Measurements from ENCODE around the gene NRCAM. TPM values are rescaled to one million over a fixed set of nuclear protein-coding genes. Genes with fewer than 3 reads are reported as not detected.
"Not testable (repeated sequence)": the region's sequence is repeated elsewhere in the genome, so short reads cannot be mapped to it uniquely, and the experiment has no call there.

NRCAM gene
- polyA plus RNA-seq, 2 of the 4 experiments (the other 2 are of a cell fraction) = 129 to 210 TPM

DNA sequence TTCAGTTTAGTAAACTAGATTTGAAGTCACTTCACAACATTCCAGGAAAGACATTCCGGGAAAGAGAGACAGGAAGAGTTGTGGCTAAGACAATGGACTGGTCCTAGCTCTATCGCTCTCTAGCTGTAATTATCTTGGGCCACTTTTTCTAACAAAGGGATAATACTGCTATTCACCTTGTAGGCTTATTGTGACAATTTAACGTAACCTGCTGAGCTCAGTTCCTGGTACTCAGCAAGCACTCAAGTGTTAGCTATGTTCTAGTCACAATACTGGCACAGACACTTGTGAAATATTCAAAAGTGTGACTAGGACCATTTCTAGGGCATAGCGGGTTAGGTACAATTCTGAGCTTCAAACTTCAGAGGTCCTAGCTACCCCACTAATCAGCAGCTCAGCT, 12.0 kb upstream of the NRCAM start:
- no peak for DNase-seq (ENCODE audit: low read depth in 1 of 2, low spot score in 1 of 2)
- Histone ChIP-seq H3K4me1 (no peaks in the 10 kb centered on the region), H3K27ac (no peak overlapping the region), H3K9me3 (no peaks in the 10 kb centered on the region), H3K4me3 (no peak overlapping the region), H3K4me2 (no peak overlapping the region)
- peak in 1 of 2 experiments; percentile 21; a peak in 1 of 6 replicates for ATAC-seq
- CTCF ChIA-PET = interaction anchor here (1.7 to 3.5 kb wide), 3 partner anchors 10 to 288 kb away, joined by 6 to 16 read pairs (median 9); no protein-coding TSS in a partner anchor
- 92% methylated on average over 4 of the region's 4 CpGs for WGBS (ENCODE audit: missing lambda C conversion rate)
- TF ChIP-seq RAD21 (conservative IDR thresholded peaks at IDR 0.05 in 1 of 2, IDR thresholded peaks at IDR 0.05 in 1 of 2) = no peak
- no peak for TF ChIP-seq HDAC2 (IDR thresholded peaks at IDR 0.05)
- no peak for TF ChIP-seq ZC3H11A (IDR thresholded peaks at IDR 0.05)
- TF ChIP-seq GATA3 (IDR thresholded peaks at IDR 0.05; ENCODE audit: borderline replicate concordance) = no peak
- TF ChIP-seq NFE2L2 (conservative IDR thresholded peaks at IDR 0.05; ENCODE audit: low read length) = no peak
- no peak for TF ChIP-seq POLR2A (IDR thresholded peaks at IDR 0.05; ENCODE audit: low read length)
- no peak for TF ChIP-seq ZFP36 (IDR thresholded peaks at IDR 0.05; ENCODE audit: borderline replicate concordance, partially characterized antibody)
- TF ChIP-seq, protein P1, sequence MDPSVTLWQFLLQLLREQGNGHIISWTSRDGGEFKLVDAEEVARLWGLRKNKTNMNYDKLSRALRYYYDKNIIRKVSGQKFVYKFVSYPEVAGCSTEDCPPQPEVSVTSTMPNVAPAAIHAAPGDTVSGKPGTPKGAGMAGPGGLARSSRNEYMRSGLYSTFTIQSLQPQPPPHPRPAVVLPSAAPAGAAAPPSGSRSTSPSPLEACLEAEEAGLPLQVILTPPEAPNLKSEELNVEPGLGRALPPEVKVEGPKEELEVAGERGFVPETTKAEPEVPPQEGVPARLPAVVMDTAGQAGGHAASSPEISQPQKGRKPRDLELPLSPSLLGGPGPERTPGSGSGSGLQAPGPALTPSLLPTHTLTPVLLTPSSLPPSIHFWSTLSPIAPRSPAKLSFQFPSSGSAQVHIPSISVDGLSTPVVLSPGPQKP (IDR thresholded peaks at IDR 0.05; ENCODE audit: low read depth, low read length) = no peak
- TF ChIP-seq NPAS2 (CRISPR knock-in tag; IDR thresholded peaks at IDR 0.05; ENCODE audit: borderline replicate concordance) = no peak
- TF ChIP-seq KDM5A (IDR thresholded peaks at IDR 0.05) = no peak
- no peak for TF ChIP-seq HOXB5 (CRISPR knock-in tag; IDR thresholded peaks at IDR 0.05)
- no peak for TF ChIP-seq FOXS1 (CRISPR knock-in tag; IDR thresholded peaks at IDR 0.05)
- TF ChIP-seq, protein P2, sequence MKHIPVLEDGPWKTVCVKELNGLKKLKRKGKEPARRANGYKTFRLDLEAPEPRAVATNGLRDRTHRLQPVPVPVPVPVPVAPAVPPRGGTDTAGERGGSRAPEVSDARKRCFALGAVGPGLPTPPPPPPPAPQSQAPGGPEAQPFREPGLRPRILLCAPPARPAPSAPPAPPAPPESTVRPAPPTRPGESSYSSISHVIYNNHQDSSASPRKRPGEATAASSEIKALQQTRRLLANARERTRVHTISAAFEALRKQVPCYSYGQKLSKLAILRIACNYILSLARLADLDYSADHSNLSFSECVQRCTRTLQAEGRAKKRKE (CRISPR knock-in tag; IDR thresholded peaks at IDR 0.05; ENCODE audit: low read depth) = no peak
- TF ChIP-seq, protein P3, sequence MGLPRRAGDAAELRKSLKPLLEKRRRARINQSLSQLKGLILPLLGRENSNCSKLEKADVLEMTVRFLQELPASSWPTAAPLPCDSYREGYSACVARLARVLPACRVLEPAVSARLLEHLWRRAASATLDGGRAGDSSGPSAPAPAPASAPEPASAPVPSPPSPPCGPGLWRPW (IDR thresholded peaks at IDR 0.05) = no peak
- TF ChIP-seq CHD4 (IDR thresholded peaks at IDR 0.05; ENCODE audit: borderline replicate concordance) = no peak
- TF ChIP-seq RNF2 (IDR thresholded peaks at IDR 0.05; ENCODE audit: borderline replicate concordance, low read depth) = no peak
- FAIRE-seq = no peak
- POLR2A ChIA-PET = no interaction called here

DNA sequence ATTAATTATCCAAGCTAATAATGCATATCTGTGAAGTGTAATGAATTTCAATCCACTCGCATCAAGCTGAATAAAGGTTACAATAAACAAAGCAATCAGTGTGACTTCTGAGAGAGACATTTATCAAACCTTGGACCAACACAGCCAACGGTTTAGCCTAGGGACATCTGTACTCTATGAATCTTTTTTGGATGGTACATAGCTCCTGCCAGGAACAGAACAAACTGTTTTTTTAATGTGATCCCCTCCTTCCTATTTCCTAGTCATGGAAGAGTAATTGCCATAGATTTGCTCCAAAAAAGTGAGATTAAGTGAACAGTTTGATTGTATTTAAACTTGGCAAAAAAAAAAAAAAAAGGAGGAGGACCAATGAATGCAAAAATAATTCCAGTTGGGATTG, 11.2 kb upstream of the NRCAM start:
- CTCF ChIA-PET = interaction anchor here (1.4 to 3.5 kb wide), 4 partner anchors 9 to 287 kb away, joined by 4 to 16 read pairs (median 8); no protein-coding TSS in a partner anchor
- H3K27ac ChIP-seq = no peak overlapping the region; a peak in 1 of 6 replicates
- DNase-seq (ENCODE audit: low read depth in 1 of 2, low spot score in 1 of 2) (no peak), ATAC-seq (no peak), FAIRE-seq (no peak)
- no peaks in the 10 kb centered on the region for H3K4me1 ChIP-seq
- WGBS (ENCODE audit: missing lambda C conversion rate) = 58% methylated on average over 2 of the region's 2 CpGs
- no peaks in the 10 kb centered on the region for H3K9me3 ChIP-seq
- no peak overlapping the region for H3K4me3 ChIP-seq
- H3K4me2 ChIP-seq = no peak overlapping the region
- POLR2A ChIA-PET = no interaction called here
- TF ChIP-seq ZFP36 (IDR thresholded peaks at IDR 0.05; ENCODE audit: borderline replicate concordance, partially characterized antibody) (no peak), HOXA7 (CRISPR knock-in tag; IDR thresholded peaks at IDR 0.05) (no peak), ZC3H11A (IDR thresholded peaks at IDR 0.05) (no peak), CEBPB (IDR thresholded peaks at IDR 0.05) (no peak), RNF2 (IDR thresholded peaks at IDR 0.05; ENCODE audit: borderline replicate concordance, low read depth) (no peak), EHMT2 (IDR thresholded peaks at IDR 0.05; ENCODE audit: low read depth) (no peak), CHD4 (IDR thresholded peaks at IDR 0.05; ENCODE audit: borderline replicate concordance) (no peak), GATA3 (IDR thresholded peaks at IDR 0.05; ENCODE audit: borderline replicate concordance) (no peak), MYC (IDR thresholded peaks at IDR 0.05; ENCODE audit: borderline replicate concordance, low read length) (no peak), FOSL2 (IDR thresholded peaks at IDR 0.05) (no peak), FOSL2 (CRISPR knock-in tag; IDR thresholded peaks at IDR 0.05) (no peak)
- TF ChIP-seq, protein P4, sequence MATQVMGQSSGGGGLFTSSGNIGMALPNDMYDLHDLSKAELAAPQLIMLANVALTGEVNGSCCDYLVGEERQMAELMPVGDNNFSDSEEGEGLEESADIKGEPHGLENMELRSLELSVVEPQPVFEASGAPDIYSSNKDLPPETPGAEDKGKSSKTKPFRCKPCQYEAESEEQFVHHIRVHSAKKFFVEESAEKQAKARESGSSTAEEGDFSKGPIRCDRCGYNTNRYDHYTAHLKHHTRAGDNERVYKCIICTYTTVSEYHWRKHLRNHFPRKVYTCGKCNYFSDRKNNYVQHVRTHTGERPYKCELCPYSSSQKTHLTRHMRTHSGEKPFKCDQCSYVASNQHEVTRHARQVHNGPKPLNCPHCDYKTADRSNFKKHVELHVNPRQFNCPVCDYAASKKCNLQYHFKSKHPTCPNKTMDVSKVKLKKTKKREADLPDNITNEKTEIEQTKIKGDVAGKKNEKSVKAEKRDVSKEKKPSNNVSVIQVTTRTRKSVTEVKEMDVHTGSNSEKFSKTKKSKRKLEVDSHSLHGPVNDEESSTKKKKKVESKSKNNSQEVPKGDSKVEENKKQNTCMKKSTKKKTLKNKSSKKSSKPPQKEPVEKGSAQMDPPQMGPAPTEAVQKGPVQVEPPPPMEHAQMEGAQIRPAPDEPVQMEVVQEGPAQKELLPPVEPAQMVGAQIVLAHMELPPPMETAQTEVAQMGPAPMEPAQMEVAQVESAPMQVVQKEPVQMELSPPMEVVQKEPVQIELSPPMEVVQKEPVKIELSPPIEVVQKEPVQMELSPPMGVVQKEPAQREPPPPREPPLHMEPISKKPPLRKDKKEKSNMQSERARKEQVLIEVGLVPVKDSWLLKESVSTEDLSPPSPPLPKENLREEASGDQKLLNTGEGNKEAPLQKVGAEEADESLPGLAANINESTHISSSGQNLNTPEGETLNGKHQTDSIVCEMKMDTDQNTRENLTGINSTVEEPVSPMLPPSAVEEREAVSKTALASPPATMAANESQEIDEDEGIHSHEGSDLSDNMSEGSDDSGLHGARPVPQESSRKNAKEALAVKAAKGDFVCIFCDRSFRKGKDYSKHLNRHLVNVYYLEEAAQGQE (IDR thresholded peaks at IDR 0.05) = no peak
- TF ChIP-seq, protein P5, sequence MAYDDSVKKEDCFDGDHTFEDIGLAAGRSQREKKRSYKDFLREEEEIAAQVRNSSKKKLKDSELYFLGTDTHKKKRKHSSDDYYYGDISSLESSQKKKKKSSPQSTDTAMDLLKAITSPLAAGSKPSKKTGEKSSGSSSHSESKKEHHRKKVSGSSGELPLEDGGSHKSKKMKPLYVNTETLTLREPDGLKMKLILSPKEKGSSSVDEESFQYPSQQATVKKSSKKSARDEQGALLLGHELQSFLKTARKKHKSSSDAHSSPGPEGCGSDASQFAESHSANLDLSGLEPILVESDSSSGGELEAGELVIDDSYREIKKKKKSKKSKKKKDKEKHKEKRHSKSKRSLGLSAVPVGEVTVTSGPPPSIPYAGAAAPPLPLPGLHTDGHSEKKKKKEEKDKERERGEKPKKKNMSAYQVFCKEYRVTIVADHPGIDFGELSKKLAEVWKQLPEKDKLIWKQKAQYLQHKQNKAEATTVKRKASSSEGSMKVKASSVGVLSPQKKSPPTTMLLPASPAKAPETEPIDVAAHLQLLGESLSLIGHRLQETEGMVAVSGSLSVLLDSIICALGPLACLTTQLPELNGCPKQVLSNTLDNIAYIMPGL (CRISPR knock-in tag; IDR thresholded peaks at IDR 0.05; ENCODE audit: borderline replicate concordance) = no peak

DNA sequence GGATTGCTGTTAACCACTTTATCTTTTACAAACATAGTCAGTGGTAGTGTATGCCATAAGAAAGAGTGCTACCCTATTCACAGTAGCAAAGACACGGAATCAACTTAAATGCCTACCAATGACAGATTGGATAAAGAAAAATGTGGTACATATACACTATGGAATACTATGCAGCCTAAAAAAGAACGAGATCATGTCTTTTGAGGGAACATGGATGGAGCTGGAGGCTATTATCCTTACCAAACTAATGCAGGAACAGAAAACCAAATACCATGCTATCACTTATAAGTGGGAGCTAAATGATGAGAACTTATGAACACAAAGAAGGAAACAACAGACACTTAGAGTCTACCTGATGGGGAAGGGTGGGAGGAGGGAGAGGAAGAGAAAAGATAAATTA, 10.1 kb upstream of the NRCAM start:
- H3K4me3 ChIP-seq; H3K9me3 ChIP-seq; DNase-seq (ENCODE audit: low read depth in 1 of 2, low spot score in 1 of 2); H3K4me1 ChIP-seq; POLR2A ChIA-PET; ATAC-seq; FAIRE-seq; H3K27ac ChIP-seq; H3K4me2 ChIP-seq: not testable (repeated sequence)
- 56% methylated on average over 2 of the region's 2 CpGs for WGBS (ENCODE audit: missing lambda C conversion rate)
- CTCF ChIA-PET = interaction anchor here (1.0 to 3.5 kb wide), 5 partner anchors 8 to 408 kb away, joined by 3 to 16 read pairs (median 4); no protein-coding TSS in a partner anchor
